ENCODE data around the gene RGS9.

DNA sequence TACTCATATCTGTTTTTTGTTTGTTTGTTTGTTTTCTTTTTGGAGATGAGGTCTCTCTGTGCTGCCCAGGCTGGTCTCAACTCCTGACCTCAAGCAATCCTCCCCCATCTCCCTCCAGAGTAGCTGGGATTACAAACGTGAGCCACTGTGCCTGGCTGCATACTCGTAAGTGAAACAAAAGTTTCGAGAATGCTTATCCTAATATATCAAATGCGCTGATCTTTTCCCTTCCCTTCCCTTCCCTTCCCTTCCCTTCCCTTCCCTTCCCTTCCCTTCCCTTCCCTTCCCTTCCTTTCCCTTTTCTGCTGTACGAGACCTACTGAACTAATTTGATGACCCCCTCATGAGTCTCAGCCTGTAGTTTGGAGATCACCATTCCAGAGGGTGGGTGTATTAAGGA lies 122.1 kb downstream of the RGS9 start:
- TF ChIP-seq, protein P1, sequence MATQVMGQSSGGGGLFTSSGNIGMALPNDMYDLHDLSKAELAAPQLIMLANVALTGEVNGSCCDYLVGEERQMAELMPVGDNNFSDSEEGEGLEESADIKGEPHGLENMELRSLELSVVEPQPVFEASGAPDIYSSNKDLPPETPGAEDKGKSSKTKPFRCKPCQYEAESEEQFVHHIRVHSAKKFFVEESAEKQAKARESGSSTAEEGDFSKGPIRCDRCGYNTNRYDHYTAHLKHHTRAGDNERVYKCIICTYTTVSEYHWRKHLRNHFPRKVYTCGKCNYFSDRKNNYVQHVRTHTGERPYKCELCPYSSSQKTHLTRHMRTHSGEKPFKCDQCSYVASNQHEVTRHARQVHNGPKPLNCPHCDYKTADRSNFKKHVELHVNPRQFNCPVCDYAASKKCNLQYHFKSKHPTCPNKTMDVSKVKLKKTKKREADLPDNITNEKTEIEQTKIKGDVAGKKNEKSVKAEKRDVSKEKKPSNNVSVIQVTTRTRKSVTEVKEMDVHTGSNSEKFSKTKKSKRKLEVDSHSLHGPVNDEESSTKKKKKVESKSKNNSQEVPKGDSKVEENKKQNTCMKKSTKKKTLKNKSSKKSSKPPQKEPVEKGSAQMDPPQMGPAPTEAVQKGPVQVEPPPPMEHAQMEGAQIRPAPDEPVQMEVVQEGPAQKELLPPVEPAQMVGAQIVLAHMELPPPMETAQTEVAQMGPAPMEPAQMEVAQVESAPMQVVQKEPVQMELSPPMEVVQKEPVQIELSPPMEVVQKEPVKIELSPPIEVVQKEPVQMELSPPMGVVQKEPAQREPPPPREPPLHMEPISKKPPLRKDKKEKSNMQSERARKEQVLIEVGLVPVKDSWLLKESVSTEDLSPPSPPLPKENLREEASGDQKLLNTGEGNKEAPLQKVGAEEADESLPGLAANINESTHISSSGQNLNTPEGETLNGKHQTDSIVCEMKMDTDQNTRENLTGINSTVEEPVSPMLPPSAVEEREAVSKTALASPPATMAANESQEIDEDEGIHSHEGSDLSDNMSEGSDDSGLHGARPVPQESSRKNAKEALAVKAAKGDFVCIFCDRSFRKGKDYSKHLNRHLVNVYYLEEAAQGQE (IDR thresholded peaks at IDR 0.05; ENCODE audit: unreplicated experiment), result no peak
- TF ChIP-seq, protein P2, sequence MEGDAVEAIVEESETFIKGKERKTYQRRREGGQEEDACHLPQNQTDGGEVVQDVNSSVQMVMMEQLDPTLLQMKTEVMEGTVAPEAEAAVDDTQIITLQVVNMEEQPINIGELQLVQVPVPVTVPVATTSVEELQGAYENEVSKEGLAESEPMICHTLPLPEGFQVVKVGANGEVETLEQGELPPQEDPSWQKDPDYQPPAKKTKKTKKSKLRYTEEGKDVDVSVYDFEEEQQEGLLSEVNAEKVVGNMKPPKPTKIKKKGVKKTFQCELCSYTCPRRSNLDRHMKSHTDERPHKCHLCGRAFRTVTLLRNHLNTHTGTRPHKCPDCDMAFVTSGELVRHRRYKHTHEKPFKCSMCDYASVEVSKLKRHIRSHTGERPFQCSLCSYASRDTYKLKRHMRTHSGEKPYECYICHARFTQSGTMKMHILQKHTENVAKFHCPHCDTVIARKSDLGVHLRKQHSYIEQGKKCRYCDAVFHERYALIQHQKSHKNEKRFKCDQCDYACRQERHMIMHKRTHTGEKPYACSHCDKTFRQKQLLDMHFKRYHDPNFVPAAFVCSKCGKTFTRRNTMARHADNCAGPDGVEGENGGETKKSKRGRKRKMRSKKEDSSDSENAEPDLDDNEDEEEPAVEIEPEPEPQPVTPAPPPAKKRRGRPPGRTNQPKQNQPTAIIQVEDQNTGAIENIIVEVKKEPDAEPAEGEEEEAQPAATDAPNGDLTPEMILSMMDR (conservative IDR thresholded peaks at IDR 0.05; ENCODE audit: low read depth in 2 of 2), result no peak
- no peak for TF ChIP-seq POLR2AphosphoS5 (IDR thresholded peaks at IDR 0.05; ENCODE audit: low read depth)
- no peak for TF ChIP-seq EZH2 (IDR thresholded peaks at IDR 0.05; ENCODE audit: low read depth, unreplicated experiment)
- no peak for TF ChIP-seq EZH2phosphoT487 (IDR thresholded peaks at IDR 0.05; ENCODE audit: unreplicated experiment)
- no peak for TF ChIP-seq JUNB (IDR thresholded peaks at IDR 0.05; ENCODE audit: unreplicated experiment)
- TF ChIP-seq, protein P3, sequence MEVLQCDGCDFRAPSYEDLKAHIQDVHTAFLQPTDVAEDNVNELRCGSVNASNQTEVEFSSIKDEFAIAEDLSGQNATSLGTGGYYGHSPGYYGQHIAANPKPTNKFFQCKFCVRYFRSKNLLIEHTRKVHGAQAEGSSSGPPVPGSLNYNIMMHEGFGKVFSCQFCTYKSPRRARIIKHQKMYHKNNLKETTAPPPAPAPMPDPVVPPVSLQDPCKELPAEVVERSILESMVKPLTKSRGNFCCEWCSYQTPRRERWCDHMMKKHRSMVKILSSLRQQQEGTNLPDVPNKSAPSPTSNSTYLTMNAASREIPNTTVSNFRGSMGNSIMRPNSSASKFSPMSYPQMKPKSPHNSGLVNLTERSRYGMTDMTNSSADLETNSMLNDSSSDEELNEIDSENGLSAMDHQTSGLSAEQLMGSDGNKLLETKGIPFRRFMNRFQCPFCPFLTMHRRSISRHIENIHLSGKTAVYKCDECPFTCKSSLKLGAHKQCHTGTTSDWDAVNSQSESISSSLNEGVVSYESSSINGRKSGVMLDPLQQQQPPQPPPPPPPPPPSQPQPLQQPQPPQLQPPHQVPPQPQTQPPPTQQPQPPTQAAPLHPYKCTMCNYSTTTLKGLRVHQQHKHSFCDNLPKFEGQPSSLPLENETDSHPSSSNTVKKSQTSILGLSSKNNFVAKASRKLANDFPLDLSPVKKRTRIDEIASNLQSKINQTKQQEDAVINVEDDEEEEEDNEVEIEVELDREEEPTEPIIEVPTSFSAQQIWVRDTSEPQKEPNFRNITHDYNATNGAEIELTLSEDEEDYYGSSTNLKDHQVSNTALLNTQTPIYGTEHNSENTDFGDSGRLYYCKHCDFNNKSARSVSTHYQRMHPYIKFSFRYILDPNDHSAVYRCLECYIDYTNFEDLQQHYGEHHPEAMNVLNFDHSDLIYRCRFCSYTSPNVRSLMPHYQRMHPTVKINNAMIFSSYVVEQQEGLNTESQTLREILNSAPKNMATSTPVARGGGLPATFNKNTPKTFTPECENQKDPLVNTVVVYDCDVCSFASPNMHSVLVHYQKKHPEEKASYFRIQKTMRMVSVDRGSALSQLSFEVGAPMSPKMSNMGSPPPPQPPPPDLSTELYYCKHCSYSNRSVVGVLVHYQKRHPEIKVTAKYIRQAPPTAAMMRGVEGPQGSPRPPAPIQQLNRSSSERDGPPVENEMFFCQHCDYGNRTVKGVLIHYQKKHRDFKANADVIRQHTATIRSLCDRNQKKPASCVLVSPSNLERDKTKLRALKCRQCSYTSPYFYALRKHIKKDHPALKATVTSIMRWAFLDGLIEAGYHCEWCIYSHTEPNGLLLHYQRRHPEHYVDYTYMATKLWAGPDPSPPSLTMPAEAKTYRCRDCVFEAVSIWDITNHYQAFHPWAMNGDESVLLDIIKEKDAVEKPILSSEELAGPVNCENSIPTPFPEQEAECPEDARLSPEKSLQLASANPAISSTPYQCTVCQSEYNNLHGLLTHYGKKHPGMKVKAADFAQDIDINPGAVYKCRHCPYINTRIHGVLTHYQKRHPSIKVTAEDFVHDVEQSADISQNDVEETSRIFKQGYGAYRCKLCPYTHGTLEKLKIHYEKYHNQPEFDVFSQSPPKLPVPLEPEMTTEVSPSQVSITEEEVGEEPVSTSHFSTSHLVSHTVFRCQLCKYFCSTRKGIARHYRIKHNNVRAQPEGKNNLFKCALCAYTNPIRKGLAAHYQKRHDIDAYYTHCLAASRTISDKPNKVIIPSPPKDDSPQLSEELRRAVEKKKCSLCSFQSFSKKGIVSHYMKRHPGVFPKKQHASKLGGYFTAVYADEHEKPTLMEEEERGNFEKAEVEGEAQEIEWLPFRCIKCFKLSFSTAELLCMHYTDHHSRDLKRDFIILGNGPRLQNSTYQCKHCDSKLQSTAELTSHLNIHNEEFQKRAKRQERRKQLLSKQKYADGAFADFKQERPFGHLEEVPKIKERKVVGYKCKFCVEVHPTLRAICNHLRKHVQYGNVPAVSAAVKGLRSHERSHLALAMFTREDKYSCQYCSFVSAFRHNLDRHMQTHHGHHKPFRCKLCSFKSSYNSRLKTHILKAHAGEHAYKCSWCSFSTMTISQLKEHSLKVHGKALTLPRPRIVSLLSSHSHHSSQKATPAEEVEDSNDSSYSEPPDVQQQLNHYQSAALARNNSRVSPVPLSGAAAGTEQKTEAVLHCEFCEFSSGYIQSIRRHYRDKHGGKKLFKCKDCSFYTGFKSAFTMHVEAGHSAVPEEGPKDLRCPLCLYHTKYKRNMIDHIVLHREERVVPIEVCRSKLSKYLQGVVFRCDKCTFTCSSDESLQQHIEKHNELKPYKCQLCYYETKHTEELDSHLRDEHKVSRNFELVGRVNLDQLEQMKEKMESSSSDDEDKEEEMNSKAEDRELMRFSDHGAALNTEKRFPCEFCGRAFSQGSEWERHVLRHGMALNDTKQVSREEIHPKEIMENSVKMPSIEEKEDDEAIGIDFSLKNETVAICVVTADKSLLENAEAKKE (CRISPR knock-in tag; IDR thresholded peaks at IDR 0.05), result no peak
- no peak for TF ChIP-seq ZNF331 (CRISPR knock-in tag; IDR thresholded peaks at IDR 0.05; ENCODE audit: low read depth)
- TF ChIP-seq NANOG (IDR thresholded peaks at IDR 0.05; ENCODE audit: borderline replicate concordance), result no peak
